HG02885 (cell line): ENCODE data around the gene PALM.
A peak's percentile ranks its signal among the peaks of the same experiment; 100 is the strongest.
"Not testable (repeated sequence)": the region's sequence is repeated elsewhere in the genome, so short reads cannot be mapped to it uniquely, and the experiment has no call there.

Experiments used
- ATAC-seq: cut with Tn5 transposase; IDR thresholded peaks from one replicate; pipeline ENCODE4 v1.9.1; 2021; ENCODE audit warnings: mild to moderate bottlenecking; ENCODE audit not compliant: unreplicated experiment, poor library complexity

PALM gene

DNA sequence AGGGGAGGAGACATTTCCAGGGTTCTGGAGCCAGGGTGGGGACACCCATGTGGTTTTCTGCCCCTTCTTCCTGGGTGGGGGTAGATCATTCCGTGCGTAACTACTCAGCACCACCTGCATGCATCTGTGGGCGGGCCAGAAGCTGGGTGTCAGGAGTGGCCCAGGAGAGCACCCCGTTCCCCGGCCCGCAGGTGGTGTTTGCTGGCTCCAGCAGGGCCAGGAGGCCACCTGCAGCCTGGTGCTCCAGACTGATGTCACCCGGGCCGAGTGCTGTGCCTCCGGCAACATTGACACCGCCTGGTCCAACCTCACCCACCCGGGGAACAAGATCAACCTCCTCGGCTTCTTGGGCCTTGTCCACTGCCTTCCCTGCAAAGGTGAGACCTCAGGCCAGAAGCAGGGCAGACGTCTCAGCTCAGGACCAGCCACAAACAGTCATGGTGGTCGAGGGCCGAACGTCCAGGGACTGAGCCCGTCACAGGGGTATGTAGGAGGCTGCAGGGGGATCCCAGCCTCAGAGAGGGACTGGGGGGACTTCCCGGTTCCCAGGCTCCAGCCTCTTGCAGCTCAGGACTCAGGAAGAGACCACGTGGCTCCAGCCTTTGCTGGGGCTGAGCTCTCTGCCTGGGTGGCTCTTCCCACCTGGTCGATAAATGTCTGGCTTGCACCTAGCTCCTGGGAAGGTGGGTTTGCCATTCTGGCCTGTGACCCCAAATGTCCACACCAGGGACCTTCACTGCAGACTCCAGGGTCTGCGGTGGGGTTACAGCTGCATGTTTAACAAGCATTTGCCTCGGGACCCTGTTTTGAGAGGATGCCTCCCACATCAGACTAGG, 30.9 kb upstream of the PALM start:
- ATAC-seq: no peak

DNA sequence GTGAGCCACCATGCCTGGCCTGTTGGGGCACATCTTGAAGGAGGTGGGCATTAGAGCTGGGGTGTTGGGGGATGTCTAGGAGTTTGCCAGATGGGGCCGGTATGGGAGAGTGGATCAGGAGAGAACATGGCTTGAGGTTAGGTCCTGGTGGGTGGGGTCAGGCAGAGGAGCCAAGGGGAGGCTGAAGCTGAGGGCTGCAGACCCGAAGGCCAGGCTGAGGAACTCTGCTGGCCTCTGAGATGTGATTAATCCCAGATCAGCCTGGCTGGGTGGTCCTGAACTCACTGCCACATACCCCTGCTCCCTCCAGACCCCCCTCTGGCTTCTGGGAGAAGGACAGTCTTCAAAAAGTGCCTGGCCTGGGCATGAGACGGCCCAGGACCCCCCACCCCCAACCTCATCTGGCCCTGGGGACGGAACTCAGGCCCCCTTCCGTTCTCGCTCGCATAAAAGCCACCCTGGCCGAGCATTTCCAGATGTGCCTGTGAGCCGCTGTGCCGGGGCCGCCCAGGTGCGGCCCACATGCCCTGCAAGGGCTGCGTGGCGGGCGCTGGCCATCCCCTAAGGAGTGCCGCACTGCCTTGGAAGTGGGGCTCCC, 29.8 kb upstream of the PALM start:
- ATAC-seq: no peak

DNA sequence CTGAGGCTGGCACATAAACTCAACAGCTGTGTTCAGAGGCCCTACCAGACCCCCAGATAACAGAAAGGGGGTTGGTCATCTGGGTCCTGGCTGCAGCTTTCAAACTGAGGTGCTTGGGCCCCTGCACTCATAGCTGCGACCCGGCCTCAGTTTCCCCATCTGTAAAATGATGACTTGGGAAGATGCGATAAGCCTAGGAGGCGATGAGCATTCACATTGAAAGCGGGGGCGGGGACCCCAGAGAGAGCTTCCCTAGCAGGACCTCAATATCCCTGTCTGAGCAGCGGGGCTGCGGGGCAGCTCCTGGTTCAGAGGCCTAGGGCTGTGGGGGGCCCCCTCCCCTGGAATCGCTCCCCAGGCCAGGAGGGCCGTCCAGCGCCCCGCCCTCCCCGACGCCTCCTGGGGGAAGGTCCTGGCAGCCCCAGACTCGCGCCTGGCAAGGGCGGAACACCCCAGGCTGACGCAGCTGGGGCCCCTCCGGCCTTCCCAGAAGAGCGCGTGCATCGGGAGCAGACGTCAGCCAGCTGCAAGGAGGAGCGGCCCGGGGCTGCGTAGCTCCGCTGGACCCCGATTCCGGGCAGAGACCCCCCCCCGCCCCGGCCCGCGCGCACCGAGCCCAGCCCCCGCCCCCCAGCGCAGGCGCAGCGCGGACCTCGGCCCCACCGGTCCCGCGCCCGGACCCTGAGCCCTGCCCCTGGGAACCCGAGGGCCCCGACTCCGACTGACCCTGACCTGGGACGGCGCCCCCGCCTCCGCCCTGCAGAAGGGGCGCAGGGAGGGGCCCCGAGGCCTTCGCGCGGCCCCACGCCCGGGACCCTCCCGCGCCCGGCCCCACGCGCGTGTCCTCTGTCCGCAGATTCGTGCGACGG, 29.1 kb upstream of the PALM start:
- ATAC-seq: peak; percentile 10

DNA sequence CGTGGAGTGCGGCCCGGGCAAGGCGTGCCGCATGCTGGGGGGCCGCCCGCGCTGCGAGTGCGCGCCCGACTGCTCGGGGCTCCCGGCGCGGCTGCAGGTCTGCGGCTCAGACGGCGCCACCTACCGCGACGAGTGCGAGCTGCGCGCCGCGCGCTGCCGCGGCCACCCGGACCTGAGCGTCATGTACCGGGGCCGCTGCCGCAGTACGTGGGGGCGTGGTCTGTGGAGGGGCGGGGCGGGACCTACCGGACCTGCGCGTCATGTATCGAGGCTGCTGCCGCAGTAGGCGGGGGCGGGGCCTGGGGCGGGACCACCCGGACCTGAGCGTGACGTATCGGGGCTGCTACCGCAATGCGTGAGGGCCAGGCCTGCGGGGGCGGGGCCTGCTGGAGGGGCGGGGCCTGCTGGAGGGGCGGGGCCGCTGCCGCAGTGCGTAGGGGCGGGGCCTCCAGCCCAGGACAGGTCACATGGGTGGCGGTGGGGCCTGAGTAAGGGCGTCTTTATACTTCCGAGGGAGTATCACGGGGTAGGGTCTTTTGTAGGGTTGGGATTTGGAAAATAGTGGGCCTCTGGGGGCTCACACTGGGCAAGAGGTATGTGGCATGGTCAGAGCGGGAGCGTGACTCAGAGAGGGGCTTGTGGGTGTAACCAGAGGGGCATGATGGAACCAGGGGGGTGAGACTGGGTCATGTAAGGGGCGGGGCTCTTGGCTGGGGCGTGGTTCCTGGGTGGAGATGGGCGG, 28.3 kb upstream of the PALM start:
- ATAC-seq: peak; percentile 76

DNA sequence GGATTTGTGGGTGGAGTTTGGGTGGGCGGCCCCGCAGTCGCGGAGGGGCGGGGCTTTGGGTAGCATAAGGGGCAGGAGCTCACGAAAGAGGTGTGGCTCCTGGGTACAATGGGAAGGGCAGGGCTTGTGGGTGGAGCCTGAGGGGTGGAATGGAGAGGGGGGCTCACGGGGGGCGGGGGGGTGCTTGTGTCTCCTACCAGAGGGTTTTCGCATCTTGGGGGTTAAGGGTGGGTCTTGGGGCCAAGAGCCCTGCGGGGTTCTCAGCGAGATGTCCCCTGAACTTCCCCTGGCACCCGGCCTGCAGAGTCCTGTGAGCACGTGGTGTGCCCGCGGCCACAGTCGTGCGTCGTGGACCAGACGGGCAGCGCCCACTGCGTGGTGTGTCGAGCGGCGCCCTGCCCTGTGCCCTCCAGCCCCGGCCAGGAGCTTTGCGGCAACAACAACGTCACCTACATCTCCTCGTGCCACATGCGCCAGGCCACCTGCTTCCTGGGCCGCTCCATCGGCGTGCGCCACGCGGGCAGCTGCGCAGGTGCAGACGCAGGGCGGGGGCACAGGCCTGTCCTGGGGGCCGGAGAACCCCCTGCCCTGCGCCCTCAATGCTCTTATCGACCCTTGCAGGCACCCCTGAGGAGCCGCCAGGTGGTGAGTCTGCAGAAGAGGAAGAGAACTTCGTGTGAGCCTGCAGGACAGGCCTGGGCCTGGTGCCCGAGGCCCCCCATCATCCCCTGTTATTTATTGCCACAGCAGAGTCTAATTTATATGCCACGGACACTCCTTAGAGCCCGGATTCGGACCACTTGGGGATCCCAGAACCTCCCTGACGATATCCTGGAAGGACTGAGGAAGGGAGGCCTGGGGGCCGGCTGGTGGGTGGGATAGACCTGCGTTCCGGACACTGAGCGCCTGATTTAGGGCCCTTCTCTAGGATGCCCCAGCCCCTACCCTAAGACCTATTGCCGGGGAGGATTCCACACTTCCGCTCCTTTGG, 27.4 kb upstream of the PALM start:
- no peak for ATAC-seq

DNA sequence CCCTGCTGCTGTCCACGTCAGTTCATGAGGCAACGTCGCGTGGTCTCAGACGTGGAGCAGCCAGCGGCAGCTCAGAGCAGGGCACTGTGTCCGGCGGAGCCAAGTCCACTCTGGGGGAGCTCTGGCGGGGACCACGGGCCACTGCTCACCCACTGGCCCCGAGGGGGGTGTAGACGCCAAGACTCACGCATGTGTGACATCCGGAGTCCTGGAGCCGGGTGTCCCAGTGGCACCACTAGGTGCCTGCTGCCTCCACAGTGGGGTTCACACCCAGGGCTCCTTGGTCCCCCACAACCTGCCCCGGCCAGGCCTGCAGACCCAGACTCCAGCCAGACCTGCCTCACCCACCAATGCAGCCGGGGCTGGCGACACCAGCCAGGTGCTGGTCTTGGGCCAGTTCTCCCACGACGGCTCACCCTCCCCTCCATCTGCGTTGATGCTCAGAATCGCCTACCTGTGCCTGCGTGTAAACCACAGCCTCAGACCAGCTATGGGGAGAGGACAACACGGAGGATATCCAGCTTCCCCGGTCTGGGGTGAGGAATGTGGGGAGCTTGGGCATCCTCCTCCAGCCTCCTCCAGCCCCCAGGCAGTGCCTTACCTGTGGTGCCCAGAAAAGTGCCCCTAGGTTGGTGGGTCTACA, 25.9 kb upstream of the PALM start:
- ATAC-seq: no peak

DNA sequence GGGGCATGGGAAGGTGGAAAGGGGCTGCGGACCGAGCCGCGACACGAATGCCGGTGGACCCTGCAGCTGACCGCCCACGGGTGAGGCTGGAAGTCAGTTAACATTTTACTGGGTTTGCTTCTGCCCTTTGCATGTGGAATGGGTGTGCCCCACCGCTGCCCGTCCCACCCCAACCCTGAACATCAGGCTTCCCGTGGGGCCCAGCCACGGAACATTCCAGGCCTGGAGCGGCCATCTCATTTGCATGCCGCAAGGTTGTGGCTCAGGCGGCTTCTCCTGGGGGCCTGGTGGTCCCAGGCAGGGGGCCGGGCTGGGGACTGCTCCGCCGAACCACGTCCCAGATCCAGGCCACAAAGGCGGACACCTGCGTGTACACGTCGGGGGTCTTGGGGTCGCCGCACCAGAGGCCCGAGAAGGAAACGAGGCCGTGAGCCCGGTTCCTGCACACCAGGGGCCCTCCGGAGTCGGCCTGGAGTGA, 23.2 kb upstream of the PALM start:
- ATAC-seq: no peak

DNA sequence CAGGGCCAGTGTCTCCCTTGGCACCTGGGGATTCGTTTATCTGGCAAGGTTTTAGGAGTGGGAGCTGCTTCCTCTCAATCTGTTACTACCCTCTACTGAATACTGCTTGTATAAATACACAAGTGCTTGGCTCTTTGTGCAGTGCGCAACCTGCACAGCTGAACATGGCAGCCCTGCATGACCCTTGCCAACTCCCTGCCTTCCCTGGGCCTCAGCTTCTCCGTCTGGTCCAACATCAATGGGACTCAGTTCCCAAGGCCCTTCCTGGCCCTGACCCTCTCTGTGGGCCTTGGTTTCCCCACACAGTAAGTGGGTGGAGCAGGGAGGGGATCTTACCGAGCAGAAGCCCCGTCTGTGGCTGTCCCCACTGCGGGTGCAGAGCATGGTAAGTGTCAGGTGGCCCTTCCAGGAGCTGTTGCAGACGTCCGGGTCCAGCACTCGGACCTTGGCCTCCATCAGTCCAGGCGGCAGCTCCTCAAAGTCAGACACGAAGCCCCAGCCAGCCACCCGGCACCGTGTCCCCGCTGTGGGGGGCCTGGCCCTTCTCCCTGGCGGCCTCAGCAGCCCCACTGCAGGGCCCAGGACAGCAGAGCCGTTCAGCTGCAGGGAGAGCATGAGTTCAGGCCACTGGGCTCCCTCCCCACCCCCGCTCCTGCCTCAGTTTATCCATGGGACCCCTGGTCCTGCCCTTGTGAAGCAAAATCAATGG, 22.0 kb upstream of the PALM start:
- no peak for ATAC-seq

DNA sequence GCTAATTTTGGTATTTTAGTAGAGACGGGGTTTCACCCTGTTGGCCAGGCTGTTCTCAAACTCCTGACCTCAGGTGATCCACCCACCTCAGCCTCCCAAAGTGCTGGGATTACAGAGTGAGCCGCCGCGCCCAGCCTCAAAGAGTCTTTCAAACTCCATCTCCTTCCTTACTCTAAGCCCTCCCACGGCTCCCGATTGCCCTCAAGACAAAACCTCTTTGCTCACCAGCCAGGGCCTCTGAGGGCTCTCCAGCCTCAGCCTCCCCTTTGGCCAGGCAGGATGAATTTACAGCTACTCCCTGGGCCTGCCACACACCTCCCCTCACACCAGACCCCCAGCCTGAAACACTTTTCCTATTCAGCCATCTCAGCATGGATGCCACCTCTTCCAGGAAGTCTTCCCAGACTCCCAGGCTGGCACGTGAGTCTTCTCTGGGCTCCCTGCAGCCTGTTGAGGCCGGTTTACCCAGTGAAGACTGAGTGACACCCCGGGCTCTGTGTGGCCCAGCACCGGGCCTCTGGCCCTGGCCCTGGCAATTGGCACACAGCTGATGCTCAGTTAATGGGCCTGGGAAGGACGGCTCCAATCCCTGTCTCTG, 21.1 kb upstream of the PALM start:
- ATAC-seq: no peak

DNA sequence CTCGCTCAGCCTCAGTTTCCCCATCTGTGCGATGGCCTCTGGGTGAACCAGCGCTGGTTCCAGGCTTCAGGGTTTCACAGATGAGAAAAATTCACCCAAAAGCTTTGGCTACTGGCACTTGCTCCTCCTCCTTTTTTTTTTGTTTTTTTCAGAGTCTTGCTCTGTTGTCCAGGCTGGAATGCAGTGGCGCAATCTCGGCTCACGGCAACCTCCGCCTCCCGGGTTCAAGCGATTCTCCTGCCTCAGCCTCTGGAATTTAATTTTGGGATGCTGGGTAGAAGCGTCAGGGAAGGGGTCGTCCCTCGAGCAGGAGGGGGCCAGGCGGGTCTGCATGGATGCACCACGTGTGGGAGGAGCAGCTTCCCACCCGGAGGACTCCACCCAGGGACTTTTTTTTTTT, 20.5 kb upstream of the PALM start:
- ATAC-seq: no peak

DNA sequence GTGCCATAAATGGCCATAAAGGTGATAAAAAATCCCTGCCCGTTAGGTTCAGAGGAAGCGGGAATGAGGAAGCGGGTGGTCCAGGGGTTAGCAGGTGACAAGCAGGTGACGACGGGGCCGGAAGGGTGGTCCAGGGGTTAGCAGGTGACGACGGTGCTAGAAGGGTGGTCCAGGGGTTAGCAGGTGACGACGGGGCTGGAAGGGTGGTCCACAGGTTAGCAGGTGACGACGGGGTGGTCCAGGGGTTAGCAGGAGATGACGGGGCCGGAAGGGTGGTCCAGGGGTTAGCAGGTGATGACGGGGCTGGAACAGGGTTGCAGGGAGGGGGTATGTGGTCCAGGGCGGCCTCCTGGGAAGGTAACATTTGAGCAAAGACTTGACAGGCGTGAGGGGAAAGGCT, 19.7 kb upstream of the PALM start:
- no peak for ATAC-seq

DNA sequence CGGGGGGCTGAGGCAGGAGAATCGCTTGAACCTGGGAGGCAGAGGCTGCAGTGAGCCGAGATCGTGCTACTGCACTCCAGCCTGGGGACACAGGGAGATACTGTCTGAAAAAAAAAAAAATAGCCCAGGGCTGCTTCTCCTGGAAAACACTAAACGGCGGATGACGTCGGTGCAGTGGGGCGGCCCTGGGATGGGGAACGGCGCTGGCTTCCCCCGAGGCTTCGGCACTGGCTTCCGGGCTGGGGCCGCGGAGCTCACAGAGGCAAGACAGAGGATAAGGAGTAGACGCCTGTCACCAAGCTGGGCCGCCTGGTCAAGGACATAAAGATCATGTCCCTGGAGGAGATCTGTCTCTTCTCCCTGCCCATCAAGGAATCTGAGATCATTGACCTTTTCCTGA, 18.5 kb upstream of the PALM start:
- no peak for ATAC-seq

DNA sequence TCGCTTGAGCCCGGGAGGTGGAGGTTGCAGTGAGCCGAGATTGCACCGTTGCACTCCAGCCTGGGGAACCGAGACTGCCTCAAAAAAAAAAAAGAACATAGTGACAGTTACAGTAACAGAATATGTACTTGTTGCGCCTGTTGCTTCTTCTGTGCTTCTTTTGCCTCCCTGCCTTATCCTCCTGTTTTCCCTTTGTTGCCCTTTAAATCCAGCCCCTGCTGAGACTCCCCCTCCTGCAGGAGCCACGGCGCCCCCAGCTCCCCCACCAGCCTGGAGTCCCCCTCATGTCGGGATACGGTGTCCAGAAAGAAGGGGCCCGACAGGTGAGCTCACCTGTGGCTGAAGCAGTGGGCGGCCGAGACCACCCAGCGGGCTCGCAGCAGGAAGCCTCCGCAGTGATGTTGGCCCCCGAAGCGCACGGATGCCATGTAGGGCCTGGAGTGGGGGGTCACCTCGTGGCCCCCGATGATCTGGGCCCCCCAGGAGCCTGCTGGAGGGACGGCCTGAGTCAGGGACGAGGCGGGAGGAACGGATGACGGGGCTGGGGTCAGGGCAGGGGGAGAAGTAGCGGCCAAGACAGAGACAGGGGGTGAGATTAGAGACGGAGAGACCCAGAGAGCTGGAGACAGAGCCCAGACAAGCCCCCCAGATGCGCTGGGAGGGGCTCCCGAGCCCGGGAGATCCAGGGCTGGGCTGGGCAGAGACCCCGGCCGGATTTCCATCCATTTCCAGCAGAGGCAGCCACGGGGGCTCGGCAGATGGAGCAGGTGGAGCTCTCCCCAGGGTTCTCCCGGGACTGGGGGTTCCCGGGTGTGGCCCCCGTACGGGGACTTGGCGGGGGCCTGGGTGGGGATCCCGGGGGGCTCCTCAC, 14.0 kb upstream of the PALM start:
- ATAC-seq: no peak

DNA sequence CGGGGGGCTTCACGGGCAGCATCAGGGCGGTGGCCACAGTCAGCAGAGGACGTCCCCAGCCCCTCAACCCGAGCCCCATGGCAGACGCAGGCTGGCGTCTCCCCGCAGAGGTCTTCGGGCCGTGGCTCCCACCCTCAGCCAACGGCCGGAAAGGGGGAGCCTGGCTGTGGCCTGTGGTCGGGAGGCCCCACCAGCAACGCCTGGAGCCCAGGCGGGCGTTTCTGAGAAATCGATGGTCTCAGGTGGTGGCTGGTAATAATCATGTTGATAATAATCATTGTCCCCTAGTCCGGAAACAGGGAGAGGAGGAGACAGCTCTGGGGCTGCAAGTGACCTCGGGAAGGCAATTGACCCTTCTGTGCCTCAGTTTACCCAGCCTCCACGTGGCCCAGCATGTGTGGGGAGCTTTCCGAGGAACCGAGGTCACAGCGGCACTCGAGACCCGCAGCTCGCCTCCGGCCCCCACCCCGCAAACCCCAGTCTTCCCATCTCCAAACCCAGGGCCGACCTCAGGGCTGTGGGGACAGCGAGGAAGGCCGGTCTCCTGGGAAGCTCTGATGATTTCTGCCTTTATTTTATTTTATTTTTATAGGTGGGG, 13.3 kb upstream of the PALM start, which contains the start of gene PRSS57:
PRSS57 (minus strand) TSS at position 101 of the 598 bp plus-strand sequence; CDS start at position 79, 22 bp downstream.
- no peak for ATAC-seq

DNA sequence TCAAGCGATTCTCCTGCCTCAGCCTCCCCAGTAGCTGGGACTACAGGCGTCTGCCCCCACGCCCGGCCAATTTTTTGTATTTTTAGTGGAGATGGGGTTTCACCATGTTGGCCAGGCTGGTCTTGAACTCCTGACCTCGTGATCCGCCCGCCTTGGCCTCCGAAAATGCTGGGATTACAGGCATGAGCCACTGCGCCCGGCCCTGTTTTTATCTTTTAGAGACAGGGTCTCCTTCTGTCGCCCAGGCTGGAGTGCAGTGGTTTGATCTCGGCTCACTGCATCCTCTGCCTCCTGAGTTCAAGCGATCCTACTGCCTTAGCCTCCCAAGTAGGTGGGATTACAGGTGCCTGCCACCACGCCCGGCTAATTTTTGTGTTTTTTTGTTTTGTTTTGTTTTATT, 10.2 kb upstream of the PALM start:
- ATAC-seq: not testable (repeated sequence)

DNA sequence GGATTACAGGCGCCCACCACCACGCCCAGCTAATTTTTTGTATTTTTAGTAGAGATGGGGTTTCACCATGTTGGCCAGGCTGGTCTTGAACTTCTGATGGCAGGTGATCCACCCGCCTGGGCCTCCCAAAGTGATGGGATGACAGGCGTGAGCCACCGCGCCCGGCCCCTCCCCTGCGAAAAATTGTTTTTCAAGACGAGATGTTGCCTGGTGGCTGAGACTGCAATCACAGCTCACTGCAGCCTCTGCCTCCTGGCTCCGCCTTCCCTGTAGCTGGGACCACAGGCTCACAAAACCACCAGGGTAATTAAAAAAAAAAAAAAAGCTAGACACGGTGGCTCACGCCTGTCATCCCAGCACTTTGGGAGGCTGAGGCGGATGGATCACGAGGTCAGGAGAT, 8.8 kb upstream of the PALM start:
- ATAC-seq: not testable (repeated sequence)
